ENCODE measurements around the gene CADM2.

CADM2 gene

DNA sequence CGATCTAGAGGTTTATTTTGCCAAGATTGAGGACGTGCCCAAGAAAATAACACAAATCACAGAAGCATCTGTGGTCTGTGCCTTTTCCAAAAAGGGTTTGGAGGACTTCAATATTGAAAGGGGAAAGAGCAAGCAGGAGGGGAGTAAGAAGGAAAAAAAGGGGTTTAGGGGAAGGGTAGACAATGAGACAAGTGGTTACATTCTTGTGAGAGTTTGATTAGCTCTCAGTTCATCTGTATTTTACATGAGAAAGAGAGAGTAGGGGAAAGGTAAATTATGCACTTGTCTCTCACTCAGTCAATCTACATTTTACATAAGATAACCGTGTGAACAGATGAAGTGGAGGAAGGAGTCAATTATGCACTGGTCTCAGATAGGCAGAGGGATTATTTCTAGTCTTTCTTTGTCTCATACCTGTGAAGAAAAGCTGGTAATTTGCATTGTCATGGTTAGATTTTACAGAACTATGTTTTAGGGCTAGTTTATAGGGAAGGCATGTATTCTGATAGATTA is 931.3 kb downstream of the CADM2 start:
- TF ChIP-seq CTCF (IDR thresholded peaks at IDR 0.05), result no peak

DNA sequence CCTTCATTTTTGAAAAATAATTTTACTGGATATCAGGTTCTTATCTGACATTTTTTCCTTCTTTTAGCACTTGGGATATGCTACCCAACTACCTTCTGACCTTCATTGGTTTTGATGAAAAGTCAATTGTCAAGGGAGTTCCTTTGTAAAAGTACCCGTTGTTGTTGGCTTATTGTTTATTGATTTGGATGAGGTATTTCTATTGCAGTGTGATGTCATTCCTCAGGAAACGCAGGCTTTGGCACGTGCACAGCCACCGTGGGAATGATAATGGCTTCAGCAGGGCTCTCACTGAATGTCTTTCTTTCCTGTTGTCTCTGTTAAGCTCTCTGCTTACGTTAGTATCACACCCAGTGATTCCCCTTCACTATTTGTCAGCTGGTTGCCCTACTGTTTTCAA is 944.6 kb downstream of the CADM2 start:
- TF ChIP-seq CTCF (IDR thresholded peaks at IDR 0.05), result no peak

DNA sequence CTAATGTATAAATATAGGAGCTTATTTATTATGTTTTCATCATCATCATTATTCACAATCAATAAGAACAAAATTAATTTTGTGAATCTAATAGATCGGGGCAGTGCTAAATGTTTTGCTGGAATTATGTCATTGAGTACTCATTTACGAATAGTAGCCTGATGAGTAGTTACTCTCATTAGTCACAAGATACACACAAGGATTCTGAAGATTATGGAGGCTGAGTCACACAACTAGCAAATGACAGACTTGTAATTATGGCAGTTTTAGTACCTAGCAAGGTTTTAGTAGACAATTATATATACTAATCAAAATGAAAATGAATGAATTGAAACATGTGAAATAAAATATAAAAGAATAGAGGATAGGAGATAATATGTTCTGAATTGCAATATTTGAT is 954.2 kb downstream of the CADM2 start:
- no peak for TF ChIP-seq CTCF (IDR thresholded peaks at IDR 0.05)

DNA sequence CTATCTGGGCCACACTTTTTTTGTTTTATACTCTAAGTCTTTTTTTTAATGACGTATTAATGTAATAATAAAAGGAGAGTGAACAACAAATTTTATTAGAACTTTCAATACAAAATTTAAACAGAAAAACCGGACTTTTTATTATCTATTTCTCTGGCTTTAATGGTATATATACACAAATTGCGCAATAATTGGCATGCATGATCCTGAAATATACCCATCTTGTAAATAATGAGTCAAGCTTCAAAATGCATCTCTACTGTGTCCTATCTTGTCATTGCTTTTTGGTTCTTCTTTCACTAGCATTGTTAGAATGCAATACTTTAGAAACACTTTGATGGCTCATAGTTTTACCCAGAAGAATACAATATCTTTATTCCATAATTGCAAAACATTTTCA is 963.6 kb downstream of the CADM2 start:
- no peak for TF ChIP-seq CTCF (IDR thresholded peaks at IDR 0.05)

DNA sequence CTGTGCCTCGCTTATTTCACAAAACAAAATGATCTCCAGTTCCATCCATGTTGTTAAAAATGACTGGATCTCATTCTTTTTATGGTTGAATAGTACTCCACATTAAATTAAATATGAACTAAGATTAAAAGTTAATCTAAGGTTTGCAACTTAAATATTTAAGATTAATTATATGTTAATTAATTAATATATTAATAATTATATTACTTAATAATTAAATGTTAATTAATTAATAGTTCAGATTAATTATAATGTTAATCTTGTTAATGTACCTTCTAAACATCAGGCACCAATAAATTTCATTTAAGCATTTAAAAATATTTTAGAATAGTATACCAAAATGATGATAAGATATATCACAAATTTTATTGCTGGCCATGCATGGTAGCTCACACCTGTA is 971.9 kb downstream of the CADM2 start:
- TF ChIP-seq CTCF (IDR thresholded peaks at IDR 0.05), result no peak

- TF ChIP-seq CTCF (IDR thresholded peaks at IDR 0.05), result no peak
These were observed 974.5 kb downstream of the CADM2 start for GRCh38 chr3:85933326-85933725.

DNA sequence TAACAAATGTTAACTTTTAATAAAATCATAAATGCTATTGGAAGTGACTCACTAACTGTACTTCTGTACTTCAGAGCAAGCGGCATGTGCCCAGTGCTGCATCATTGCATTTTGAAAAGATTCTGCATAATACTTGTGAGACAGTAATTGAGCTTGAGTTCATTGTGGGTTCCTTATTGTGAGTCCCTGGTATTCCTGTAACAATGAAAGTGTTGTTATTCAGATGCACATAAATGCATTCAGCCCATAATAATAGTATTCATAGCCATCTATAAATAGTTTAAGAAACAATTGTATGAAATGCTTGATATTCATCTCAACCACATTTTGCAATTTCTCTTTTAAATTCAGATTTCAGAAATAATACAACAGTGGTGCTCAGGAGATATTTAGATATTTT is 976.4 kb downstream of the CADM2 start:
- no peak for TF ChIP-seq CTCF (IDR thresholded peaks at IDR 0.05)

DNA sequence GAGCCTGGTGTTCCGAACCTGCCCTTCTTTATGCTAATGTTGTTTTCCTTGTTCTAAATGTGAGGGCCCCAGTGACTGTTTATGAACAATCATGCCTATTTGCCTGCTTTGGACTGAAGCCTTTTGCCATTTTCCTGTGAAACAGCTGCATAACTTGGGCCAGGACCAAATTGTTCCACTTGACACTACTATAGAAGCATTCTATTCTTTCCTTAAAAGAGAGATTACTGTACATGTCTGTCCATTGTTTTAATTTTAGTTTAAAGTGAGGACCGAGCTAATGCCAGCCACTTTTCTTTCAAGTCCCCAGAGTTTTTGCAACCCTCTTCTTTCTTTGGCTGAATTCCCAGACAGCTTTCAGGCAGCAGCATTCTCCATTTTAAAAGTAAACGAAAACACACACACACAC is 980.3 kb downstream of the CADM2 start:
- no peak for TF ChIP-seq CTCF (IDR thresholded peaks at IDR 0.05)

All from LNCAP (cell line).